Spleen (tissue), 13 donors: ENCODE measurements around the gene ARMC9. TPM values are rescaled to one million over a fixed set of nuclear protein-coding genes. Genes with fewer than 3 reads are reported as not detected.

Experiments
- DNase-seq: peaks from one replicate; pipeline ENCODE4 v3.0.0-alpha.2; 2020
- H3K27ac ChIP-seq, 8 donors: fragments of 200-600 bp; sonication (generic) in 7 of 8; 1 replicate in 4 of 8; 2 replicates in 4 of 8; pipeline versions ENCODE4 v1.5.0 to v1.8.0; 2016 to 2021; ENCODE audit warnings: inconsistent platforms in 4 of 8, mild to moderate bottlenecking in 4 of 8, moderate library complexity in 1 of 8
- H3K27me3 ChIP-seq, 7 donors: fragments of 200-600 bp; sonication (generic) in 6 of 7; replicated peaks in 1 of 7; 1 replicate in 4 of 7; 2 replicates in 3 of 7; pipeline versions ENCODE4 v1.5.0 to v1.8.0; 2016 to 2021; ENCODE audit warnings: inconsistent platforms in 3 of 7, mild to moderate bottlenecking in 1 of 7
- H3K36me3 ChIP-seq, 6 donors: fragments of 200-600 bp; sonication (generic) in 5 of 6; 1 replicate in 4 of 6; 2 replicates in 2 of 6; pipeline versions ENCODE4 v1.5.0 to v1.8.0; 2016 to 2021; ENCODE audit warnings: inconsistent platforms in 2 of 6
- H3K4me1 ChIP-seq, 6 donors: fragments of 200-600 bp; sonication (generic) in 5 of 6; 1 replicate in 3 of 6; 2 replicates in 3 of 6; pipeline versions ENCODE4 v1.5.0 to v1.8.0; 2016 to 2021; ENCODE audit warnings: inconsistent platforms in 3 of 6
- H3K4me3 ChIP-seq, 8 donors: fragments of 200-600 bp; sonication (generic) in 7 of 8; 1 replicate in 4 of 8; 2 replicates in 4 of 8; pipeline versions ENCODE4 v1.5.0 to v1.8.0; 2016 to 2021; ENCODE audit warnings: inconsistent platforms in 4 of 8, mild to moderate bottlenecking in 4 of 8, moderate library complexity in 2 of 8
- H3K9me3 ChIP-seq, 8 donors: fragments of 200-600 bp; sonication (generic) in 7 of 8; 1 replicate in 4 of 8; 2 replicates in 4 of 8; pipeline versions ENCODE4 v1.5.0 to v1.8.0; 2016 to 2021; ENCODE audit warnings: inconsistent platforms in 4 of 8
- POLR2A ChIP-seq, 3 donors: fragments of 450-650 bp; IDR thresholded peaks; one replicate each; pipeline ENCODE4 v1.5.1; 2017; ENCODE audit warnings: antibody characterized with exemption in 3 of 3, mild to moderate bottlenecking in 1 of 3
- POLR2AphosphoS5 ChIP-seq, 3 donors: sonication (generic); formaldehyde crosslinking; IDR thresholded peaks; one replicate each; pipeline ENCODE4 v1.5.1; 2017; ENCODE audit warnings: antibody characterized with exemption in 3 of 3
- WGBS, 5 donors: extraction: QIAGEN DNeasy Blood & Tissue Kit in 3 of 5; methylation state at CpG; one replicate each; pipeline versions ENCODE4 v1.1.5 to v1.1.7; 2013 to 2018; 5-methylcytosine and 5-hydroxymethylcytosine counted together
- intact Hi-C: fragments of 100-400 bp; cut with DNase I; formaldehyde crosslinking; loops from one replicate; pipeline ENCODE4 v1.15.0; 2023; ENCODE audit warnings: low total_unique reads
- long read RNA-seq, 2 donors: transcript quantifications; one replicate each; lab custom pipeline, GENCODE V29; 2026
- polyA plus RNA-seq, 3 donors: library from polyadenylated mRNA; stranded (reverse); fragments of 200-250 nt; gene quantifications; one replicate each; pipeline ENCODE4 v1.2.1, GENCODE V29; 2013
- total RNA-seq, 7 donors: library from RNA; depleted of rRNA in 3 of 7; stranded (reverse); fragments of >200 nt in 3 of 7; fragmentation: NEBNext Ultra II Directional in 4 of 7; extraction: Animal tissue kit (Norgen Biotek cat#: 25700) in 4 of 7; gene quantifications; one replicate each; pipeline versions ENCODE4 v1.1.0 to v1.2.1, GENCODE V29; 2016 to 2021
- TF ChIP-seq, protein P1 (sequence below), 11 experiments: fragments of 200-600 bp in 7 of 11; fragments of 450-650 bp in 4 of 11; sonication (generic) in 4 of 11; IDR thresholded peaks in 8 of 11; conservative IDR thresholded peaks in 3 of 11; 1 replicate in 7 of 11; 2 replicates in 4 of 11; pipeline versions ENCODE4 v1.4.0 to v1.8.0; 2016 to 2021; ENCODE audit warnings: antibody characterized with exemption in 11 of 11, inconsistent platforms in 4 of 11, mild to moderate bottlenecking in 1 of 11
- donor health status: healthy with polysubstance abuse.
- donor health status: DM: no; HTN: no; CAD: no; lungs with moderate emphysema.
- donor health status: DM: no; HTN: no; CAD: no.
- donor health status: Bipolar disorder and iron deficiency.
- donor health status: healthy.
- donor health status: DM: no; HTN: no; CAD: no.
- donor health status: DM: yes; HTN: yes; CAD: no.

ARMC9 gene, protein sequence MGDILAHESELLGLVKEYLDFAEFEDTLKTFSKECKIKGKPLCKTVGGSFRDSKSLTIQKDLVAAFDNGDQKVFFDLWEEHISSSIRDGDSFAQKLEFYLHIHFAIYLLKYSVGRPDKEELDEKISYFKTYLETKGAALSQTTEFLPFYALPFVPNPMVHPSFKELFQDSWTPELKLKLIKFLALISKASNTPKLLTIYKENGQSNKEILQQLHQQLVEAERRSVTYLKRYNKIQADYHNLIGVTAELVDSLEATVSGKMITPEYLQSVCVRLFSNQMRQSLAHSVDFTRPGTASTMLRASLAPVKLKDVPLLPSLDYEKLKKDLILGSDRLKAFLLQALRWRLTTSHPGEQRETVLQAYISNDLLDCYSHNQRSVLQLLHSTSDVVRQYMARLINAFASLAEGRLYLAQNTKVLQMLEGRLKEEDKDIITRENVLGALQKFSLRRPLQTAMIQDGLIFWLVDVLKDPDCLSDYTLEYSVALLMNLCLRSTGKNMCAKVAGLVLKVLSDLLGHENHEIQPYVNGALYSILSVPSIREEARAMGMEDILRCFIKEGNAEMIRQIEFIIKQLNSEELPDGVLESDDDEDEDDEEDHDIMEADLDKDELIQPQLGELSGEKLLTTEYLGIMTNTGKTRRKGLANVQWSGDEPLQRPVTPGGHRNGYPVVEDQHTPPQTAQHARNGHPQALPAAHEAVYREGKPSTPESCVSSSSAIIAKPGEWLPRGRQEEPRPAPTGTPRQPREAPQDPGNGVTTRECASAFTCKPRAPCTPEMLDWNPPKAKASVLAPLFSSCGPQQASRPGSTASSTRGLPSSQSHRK
- total RNA-seq (1 to 10 TPM; 2.9 to 8.9 (median 4.9) TPM), polyA plus RNA-seq (1 to 10 TPM in 2 of 3 donors, under 1 TPM in 1; 0.83 to 2.5 (median 2.2) TPM)
- long read RNA-seq, donor 1, partial matches to known transcripts, result 0 of 1 reads
- long read RNA-seq, donor 1, other reads (novel, unspliced or antisense), result 0 of 1 reads
- long read RNA-seq, donor 2, partial matches to known transcripts, result 0 of 1 reads
- long read RNA-seq, donor 2, other reads (novel, unspliced or antisense), result 0 of 1 reads

DNA sequence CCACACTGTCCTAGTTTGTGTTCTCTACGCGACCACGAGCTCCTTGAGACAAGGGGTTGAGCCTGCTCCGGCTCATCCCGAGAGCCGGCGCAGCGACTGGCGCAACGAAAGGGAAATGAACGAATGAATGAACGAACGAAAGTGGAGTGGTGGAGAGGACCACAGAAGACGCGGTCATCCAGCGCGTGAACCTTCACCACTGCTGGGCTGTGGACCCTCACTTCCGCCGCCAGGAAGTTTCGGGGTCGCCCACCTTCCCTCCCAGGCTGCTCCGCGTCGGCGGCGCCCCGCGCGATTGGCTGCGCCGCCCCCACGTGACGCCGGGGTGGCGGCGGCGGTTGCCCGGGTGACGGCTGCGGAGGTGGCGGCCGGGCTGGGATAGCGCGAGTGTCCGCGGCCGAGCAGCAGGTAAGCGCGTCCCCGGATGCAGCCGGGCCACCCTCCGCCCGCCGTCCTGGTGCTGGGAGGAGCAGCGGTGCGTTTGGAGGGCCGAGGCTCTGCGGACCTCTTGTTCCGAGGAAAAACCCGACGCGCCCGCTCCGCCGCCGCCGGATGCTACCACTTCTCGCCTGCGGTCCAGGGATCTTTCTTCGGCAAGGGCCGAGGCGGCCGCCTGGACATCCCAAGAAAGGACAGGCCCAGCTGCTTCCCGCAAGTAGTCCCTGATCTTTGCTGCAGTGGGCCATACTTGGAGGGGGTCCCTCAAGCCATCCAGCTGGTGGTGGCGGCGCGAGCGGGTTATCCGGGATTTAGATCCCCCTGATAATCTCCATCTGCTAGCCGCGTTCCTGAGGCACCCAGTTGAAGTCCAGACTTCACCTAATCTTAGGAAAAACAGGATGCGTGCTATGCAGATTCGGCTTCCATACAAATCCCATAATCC is at the start of gene ARMC9:
TSS of gene ARMC9 (plus strand) at position 341 of the 883 bp plus-strand sequence. CDS start 7,608 bp downstream, outside the sequence.
- intact Hi-C loops, result loop anchor here (10.0 kb wide), 1 partner anchor 94 kb away; no protein-coding TSS in a partner anchor
- TF ChIP-seq POLR2AphosphoS5 (IDR thresholded peaks at IDR 0.05) (peak; percentile 42 to 69 (median 59)), POLR2A (IDR thresholded peaks at IDR 0.05) (no peak)
- TF ChIP-seq, protein P1, sequence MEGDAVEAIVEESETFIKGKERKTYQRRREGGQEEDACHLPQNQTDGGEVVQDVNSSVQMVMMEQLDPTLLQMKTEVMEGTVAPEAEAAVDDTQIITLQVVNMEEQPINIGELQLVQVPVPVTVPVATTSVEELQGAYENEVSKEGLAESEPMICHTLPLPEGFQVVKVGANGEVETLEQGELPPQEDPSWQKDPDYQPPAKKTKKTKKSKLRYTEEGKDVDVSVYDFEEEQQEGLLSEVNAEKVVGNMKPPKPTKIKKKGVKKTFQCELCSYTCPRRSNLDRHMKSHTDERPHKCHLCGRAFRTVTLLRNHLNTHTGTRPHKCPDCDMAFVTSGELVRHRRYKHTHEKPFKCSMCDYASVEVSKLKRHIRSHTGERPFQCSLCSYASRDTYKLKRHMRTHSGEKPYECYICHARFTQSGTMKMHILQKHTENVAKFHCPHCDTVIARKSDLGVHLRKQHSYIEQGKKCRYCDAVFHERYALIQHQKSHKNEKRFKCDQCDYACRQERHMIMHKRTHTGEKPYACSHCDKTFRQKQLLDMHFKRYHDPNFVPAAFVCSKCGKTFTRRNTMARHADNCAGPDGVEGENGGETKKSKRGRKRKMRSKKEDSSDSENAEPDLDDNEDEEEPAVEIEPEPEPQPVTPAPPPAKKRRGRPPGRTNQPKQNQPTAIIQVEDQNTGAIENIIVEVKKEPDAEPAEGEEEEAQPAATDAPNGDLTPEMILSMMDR (IDR thresholded peaks at IDR 0.05 in 8 of 11, conservative IDR thresholded peaks at IDR 0.05 in 3 of 11), result no peak
- DNase-seq, result peak; percentile 93
- no peaks in the 10 kb centered on the region for H3K9me3 ChIP-seq
- peaks cover 0 to 24% (median 18%) of the 10 kb centered on the region in 6 donors for H3K4me1 ChIP-seq
- 0 to 2% (median 1%) methylated on average over 48 to 83 of the region's 83 CpGs for WGBS, 5 donors
- H3K4me3 ChIP-seq, result peak within 1 kb of the TSS; percentile 77 to 99 (median 95)
- no peaks in the 10 kb centered on the region for H3K27me3 ChIP-seq
- no peaks in the 10 kb centered on the region for H3K36me3 ChIP-seq
- peak within 1 kb of the TSS in 7 of 8 donors; percentile 36 to 75 (median 65) for H3K27ac ChIP-seq

GRCh38 chr2:231152800-231153557 is 45.5 kb upstream of the ARMC9 start:
- Histone ChIP-seq H3K36me3 (peaks cover 0 to 89% (median 39%) of the 10 kb centered on the region in 6 donors), H3K4me3 (no peak overlapping the region), H3K27me3 (no peaks in the 10 kb centered on the region), H3K9me3 (no peaks in the 10 kb centered on the region), H3K27ac (no peak overlapping the region), H3K4me1 (no peaks in the 10 kb centered on the region)
- DNase-seq, result no peak
- intact Hi-C loops, result no loop called here
- TF ChIP-seq POLR2AphosphoS5 (IDR thresholded peaks at IDR 0.05) (no peak), POLR2A (IDR thresholded peaks at IDR 0.05) (no peak)
- TF ChIP-seq, protein P1 (IDR thresholded peaks at IDR 0.05 in 8 of 11, conservative IDR thresholded peaks at IDR 0.05 in 3 of 11), result no peak
- WGBS, 5 donors, result 89 to 95% (median 95%) methylated on average over 8 of the region's 8 CpGs

DNA sequence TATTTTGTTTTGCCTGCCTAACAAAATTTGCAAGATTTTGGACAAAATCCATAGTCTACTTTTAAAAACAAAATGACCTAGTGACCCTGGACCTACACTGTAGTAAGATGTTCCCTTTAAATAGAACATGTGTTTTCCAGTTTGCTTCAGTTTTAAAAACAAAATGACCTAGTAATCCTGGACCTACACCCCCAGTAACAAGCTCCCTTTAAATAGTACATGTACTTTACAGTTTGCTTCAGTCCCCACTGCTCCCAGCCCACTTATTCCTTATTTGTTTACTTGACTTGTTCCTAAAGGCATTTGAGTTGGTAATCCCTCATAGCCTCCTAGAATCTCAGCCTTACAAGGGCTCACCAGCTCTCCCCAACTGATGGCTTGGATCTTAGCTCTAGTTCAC is 39.1 kb upstream of the ARMC9 start:
- TF ChIP-seq, protein P1 (IDR thresholded peaks at IDR 0.05 in 8 of 11, conservative IDR thresholded peaks at IDR 0.05 in 3 of 11), result no peak
- TF ChIP-seq POLR2A (IDR thresholded peaks at IDR 0.05), result no peak
- no peak for TF ChIP-seq POLR2AphosphoS5 (IDR thresholded peaks at IDR 0.05)
- H3K9me3 ChIP-seq, result no peaks in the 10 kb centered on the region
- no peaks in the 10 kb centered on the region for H3K27me3 ChIP-seq
- no peak overlapping the region for H3K4me3 ChIP-seq
- peaks cover 0 to 22% (median 8%) of the 10 kb centered on the region in 6 donors for H3K4me1 ChIP-seq
- DNase-seq, result no peak
- H3K36me3 ChIP-seq, result peaks cover 0 to 78% (median 16%) of the 10 kb centered on the region in 6 donors
- H3K27ac ChIP-seq, result peak overlapping the region in 1 of 8 donors; percentile 2
- intact Hi-C loops, result no loop called here
